RKO (cell line): ENCODE results near the gene HSDL1.

Experiments used
- DNase-seq: peaks from one replicate; pipeline ENCODE4 v3.0.0-alpha.2; 2016; ENCODE audit warnings: low spot score

HSDL1 gene

DNA sequence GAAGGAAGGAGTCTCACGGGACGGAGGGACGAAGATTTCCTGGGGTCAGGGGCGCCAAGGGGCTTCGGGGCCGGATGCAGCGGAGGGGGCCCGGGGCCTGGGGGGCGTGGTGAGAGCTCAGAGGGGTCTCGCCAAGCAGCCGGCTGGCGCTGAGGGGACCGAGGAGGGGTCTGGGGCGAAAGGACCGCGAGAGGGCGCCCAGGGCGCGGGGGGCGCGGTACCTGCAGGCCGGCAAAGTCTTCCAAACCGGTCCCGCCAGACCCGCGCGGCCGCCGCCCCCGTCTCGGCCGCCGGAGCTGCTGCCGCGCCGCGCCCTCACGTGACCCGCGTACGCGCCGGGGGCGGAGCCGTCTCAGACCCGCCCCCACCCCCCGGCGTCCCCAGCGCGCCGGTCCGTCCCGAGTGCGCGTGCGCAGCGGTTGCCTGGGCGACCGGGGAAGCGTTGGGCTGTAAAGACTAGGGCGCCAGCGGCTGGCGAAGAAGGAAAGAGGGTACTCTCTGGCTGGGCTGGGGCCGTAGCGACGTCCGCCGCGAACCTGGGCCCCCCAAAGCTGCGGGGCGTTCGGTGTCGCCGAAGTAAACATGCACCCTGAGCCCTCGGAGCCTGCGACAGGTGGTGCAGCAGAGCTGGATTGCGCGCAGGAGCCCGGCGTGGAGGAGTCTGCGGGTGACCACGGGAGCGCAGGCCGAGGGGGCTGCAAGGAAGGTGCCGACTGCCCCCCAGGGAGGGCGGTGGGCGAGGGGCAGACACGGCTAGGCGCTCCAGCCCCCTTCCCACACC lies at the start of gene HSDL1, which contains the start of gene DNAAF1:
TSS of gene HSDL1 (minus strand) at position 319 of the 781 bp plus-strand sequence. CDS start 13,856 bp downstream, outside the sequence.
TSS of gene DNAAF1 (plus strand) at position 450 of the 781 bp plus-strand sequence. CDS start at position 583, 133 bp downstream.
- peak; percentile 84 for DNase-seq

DNA sequence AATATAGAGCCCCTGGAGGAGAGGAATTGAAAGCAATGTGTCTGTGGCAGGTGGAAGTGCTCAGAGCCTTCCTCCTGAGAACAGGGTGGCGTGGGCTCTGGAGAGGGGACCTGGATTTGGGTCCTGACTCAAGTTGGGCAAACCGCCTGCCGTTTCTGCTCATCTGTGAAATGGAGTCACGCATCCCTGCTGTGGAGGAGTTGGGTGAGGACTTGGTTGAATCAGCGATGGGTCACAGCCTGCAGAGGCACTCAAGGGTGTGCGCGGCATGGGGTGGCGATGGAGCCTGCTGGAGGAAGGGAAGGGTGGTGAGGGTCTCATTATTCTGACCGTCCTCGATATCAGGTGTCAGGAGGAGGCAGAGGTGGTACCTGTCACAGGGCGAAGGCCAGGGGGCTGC lies 49.0 kb upstream of the HSDL1 start:
- no peak for DNase-seq

DNA sequence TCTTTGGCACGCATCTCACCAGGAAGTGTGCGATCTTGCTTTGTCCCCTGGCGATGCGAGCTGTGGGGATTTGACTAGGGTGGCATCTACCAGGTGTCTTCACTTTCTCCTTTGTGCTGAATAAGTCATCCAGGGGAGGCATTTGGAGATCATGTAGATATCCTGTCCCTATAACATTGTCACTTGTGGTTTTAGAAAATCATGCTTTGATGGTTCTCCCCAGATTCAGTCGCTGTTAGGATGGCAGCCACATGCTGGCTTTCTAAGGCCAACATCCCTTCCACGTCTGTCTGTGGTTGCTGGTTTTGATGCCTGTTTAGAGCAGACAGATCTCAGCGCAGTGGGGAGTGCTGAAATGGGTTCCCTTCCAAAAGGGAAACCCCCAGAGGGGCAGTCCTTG lies 48.5 kb upstream of the HSDL1 start:
- no peak for DNase-seq

DNA sequence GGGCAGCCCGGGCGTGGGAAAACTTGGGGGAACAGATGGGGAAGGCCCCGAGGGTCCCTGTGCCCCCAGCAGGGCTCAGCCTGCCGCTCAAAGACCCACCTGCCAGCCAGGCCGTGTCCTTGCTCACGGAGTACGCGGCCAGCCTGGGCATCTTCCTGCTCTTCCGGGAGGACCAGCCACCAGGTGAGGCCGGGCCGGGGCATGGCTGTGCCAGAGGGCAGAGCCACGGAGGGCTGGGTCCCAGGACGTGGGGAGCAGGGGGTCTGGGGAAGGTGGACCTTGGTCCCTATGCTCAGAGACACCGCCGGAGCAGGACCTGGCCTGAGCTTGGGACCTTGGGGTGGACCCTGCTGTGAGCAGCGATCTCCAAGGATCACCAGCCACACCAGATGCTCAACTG lies 46.5 kb upstream of the HSDL1 start:
- no peak for DNase-seq

DNA sequence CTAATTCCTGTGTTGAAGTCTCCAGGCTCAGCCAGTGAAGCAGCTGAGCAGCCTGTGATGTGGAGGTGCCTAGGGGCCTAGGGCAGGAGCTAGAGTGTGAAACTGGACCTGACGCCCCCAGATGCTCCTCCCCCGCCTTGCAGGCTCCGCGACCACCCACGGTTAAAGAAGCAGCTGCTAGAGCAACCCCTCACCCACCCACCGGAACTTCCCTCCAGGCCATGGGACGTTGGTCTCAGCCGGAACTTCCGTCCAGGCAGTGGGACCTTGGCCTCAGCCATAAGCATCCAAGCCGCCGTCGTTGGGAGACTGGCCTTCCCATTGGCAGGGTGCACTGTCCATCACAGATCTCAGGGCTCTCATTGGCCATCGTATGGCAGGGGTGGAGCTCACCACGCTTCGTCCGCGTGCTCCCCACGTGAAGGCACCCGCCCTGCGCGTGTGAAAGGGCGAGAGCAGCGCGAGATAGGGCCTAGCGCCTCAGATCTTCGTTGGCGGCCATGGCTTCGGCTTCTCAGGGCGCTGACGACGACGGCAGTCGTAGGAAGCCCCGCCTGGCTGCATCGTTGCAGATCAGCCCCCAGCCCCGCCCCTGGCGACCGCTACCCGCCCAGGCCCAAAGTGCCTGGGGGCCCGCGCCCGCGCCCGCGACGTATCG lies 45.9 kb upstream of the HSDL1 start, which contains the start of gene ADAD2:
TSS of gene ADAD2 (plus strand) at position 427 of the 658 bp plus-strand sequence. CDS start at position 501, 74 bp downstream.
- no peak for DNase-seq

DNA sequence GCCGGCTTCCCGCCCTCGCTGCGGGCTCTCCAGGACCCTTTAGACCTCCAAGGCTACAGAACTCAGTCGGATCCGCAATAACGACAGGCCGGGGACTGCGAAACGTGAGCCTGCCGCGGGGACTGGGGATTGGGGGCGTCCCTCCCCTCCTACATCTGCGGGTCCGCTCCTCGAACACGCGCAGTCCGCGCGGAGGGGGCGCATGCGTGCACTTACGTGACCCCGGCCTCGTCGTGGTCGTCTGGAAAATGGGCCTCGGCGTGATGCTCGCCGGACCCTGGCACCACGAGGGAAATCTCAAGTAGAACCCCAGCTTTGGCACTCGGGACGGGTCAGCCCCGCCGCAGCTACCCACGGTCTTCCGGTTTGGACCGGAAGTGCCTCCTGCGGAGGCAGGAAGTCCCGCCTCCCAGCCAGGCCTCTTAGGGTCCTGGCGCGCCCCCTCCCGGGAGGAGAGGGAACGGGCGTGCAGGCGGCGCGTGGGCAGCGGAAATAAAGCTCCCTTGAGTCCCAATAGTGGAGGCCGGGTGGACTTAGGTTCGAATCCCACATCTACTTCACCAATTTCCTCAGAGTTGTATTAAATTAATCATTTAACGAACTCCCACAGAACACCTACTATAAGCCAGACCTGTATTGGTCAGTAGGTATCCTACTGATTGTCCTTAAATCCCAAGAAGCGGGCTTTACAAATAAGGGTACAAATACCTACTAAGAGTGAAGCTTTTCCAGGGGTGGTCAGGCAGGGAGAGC lies 41.9 kb upstream of the HSDL1 start, which contains the start of gene TAF1C:
TSS of gene TAF1C (minus strand) at position 373 of the 753 bp plus-strand sequence. CDS start 2,069 bp downstream, outside the sequence.
- peak; percentile 92 for DNase-seq

DNA sequence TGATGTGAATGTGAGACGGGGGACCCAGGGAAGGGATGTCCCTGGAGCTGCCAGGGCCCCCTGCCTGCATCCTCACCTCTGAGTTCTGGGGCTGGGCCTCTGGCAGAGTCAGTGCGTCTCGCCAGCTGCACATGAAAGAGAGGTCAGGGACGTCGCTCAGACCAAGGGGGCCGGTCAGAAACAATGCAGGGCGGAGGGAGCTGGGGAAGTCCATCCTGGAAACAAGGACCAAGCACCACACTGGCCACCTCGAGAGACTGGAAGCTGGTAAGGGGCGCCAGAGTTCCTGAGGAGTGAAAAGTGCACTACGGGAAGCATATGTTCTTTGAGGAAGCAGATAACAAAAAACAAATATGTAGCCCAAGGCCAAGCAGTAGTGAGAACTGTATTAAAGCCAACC lies 39.8 kb upstream of the HSDL1 start:
- DNase-seq: no peak

DNA sequence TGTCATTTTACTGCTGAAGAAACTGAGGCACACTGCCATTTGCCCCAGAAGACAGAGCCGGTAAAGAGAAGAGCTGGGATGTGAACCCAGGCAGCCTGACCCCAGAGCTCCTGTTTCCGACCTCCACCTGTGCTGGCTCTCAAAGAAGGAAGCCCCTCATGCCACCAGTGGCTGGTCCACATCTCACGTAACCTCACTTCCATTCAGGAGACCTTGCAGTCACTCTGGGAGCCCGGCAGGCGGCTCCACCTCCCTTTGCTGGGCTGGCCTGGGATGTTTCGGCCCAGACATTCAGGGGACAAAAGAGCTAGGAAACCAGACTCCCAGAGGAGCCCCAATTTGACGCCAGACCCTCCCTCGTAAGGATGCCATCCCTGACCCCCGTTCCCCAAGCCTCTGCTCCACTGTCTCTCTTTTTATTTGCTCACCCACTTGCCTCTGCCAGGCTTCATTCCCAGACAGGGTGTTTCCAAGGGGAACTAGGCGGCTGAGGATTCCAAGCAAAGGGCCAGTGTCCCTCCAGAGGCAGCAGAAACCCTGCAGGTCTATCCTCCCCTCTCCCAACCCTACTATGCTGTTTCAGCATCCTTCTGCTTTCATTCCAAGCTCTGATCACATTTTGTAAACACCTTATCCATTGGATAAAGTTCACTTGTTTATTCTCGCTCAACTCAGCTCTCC lies 39.1 kb upstream of the HSDL1 start:
- DNase-seq: no peak

DNA sequence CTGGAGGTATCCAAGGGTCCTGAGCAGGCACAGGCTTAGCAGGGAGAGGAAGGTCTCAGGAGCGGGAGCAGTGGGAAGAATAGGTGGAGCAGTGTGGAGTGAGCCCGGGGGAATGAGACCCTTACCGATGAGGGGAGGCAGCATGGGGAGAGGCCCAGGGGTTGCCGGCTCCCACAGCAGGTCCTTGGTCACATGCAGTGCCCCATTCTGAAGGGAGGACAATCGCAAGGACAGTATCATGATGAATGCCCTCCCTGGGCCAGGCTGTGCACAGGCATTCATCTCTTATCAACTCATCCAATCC lies 38.5 kb upstream of the HSDL1 start:
- no peak for DNase-seq

DNA sequence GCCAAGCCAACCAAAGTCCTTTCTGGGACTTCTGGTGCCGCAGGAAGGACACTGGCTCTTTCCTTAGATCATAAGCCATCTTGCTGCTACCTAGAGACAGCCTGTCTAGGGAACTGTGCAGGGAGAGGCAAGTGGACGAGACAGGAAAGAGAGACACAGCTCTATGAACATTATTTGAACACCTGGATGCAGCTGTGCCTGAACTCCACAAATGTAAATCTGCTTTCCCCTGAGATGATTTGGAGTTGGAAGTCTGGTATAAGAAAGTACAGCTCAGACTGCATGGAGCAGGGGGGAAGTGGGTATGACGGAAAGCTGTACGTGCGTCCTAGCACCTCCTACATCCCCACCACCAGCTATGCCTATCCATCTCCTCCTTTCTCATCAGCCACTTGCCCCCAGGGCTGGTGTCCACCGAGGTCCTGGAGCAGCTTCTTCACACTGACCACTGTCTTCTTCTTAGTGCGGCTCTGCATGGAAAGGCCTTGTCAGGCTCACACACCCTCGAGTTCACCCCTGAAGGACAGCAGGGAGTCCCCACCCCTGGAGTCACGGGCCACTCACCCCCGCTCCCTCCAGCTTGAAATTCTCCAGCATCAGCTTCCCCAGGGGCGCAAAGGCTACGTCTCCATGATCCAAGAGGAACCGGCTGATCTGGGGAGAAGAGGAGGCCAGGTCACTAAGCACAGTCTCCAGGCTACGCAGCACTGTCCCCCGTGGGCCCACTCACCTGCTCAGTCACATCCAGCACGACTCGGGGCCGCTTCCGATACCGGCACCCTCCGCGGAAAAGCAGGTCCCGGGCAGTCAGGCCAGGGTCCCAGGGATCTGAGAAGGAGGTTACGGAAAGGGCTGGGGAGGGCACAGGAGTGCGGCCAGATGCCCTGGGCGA lies 37.9 kb upstream of the HSDL1 start:
- DNase-seq: no peak

DNA sequence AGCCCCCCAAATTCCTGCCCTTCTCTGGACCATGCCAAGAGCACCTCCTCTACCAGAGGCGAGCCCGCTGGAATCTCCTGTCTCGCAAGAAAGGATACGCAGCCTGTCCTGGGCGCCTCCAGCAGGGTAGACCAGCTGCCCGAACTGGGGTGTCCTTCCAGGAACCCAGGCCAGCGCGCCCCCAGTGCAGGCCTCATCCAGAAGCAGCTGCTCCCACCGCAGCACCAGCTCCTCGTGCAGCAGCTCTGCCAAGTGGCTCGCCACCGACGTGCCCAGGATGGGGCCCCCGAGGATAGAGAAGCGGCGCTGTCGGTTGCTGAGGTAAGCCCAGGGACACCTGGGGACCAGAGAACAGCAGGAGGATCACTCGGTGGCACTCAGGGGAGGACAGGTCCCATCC lies 37.1 kb upstream of the HSDL1 start:
- DNase-seq: no peak

DNA sequence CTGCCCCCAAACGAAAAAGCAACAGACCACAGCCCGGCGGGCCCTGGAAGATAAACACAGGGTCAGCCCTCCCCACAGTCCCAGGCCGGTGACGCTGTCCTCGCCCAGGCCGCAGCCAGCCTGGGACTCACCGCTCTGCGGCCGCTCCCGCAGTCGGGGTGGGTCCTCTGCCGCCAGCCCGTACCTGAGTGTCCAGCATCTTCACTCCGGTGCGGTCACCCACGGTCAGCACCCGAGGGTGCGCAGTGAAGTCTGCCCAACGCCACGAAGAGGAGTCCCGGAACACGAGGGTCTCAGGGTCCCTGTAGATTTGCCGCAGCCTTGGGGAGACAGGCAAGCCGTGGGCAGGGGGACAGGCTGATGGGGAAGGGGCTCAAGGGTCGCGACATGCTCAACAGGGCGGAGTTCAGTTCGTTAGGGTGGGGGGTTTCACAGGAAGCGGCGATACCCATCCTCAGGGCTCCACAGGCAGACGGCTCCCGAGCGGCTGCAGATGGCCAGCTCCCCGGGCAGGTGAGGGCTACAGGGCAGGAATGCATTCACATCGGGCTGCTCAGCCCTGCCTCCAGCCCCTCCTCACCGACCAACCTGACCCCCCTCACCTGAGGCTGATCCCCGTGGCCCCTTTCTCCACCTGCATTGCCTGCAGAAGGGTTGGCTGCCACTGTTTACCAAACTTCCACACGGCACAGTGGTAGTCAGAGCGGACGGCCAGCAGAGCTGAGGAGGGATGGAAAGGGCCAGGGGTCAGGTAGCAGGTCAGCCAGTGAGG lies 36.4 kb upstream of the HSDL1 start:
- DNase-seq: no peak

DNA sequence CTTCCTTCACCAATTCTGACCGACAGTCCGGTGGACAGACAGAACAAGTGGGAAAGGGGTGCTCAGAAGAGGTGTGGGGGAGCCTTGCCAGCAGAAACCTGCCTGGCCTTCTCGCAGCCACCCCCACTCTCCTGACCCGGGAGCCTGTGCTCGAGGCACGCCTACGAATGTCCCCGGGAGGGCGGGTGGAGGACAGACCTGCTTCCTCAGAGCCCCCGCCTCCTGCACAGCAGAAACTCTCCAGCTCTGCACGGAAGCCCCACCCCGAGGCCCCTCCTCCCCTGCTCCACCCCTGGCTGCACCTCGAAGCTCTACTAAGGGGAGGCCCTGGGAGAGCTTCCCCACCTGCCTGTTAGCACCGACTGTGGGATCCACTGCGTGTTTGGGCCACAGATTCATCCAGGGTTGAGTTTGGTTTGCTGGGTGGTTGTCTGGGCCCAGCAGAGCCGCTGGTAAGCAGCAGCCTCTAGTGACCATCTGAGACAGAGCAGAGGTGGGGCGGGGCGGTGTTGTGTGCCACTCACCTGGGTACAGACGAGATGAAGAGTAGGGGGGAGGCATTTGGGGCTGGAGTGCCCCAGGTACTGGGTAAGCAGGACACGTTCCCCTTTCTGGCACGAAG lies 35.7 kb upstream of the HSDL1 start:
- no peak for DNase-seq

DNA sequence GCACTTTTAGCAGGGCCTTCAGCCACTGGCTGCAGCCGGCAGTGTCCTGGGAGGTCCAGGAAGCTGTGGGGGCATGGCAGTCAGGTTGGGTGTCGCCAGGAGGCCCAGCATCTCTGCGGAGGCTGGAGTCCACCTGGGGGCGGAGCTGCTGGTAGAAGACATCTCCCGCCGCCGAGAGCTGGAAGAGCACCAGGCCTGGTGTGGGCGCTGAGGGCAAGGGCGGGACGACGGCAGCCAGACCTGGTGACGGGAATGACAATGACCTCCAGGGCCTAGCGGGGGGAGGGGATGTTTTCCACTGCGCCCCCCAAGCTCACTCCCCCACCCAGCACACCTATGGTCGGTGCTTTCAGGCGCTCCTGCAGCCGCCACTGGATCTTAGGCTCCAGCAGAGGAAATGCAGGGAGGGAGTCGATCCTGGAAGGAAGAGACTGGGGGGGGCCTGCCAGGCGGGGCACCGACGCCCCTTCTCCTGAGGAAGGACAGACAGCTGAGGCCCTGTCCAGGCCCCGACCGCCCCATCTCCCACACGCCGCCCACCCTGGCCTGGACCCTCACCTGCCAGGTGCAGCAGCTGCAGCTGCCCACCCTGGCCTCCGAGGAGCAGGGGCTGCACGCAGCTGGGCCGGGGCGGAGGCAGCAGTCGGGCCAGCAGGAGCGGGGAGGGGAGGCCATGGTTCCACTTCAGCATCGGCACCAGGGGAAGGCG lies 34.8 kb upstream of the HSDL1 start:
- no peak for DNase-seq

DNA sequence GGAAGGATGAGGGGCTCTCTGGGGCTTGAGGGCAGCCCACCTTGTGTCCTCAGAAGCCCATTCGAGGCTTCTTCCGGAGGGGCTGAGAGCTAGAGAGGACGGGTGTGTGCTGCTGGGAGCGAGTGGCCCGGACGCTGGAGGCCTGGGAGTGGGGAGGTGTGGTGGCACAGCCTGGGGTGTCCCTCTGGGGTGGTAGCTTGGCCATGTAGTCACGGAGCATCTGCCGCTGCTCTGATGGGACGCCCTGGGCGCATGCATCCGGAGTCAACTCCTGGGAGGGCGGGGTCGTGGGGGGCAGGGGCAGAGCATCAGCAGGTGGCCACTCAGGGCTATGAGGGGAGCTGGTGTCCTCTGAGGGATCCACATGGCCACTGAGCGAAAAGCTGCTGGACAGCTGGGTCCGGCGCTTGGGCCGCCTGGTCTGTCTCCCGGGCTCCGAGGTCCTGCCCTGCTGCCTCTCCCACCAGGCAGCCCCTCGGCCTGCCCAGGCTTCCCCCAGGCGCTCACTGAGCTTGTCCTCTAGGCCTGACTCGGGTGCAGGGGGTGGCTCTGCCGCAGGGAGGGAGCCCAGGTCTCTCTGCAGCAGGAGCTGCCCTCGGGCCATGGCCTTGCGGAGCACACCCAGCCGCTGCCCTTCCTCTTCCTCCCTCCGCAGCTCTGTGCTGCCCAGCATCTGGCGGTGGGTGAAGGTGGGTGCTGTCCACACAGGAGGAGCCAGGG lies 34.1 kb upstream of the HSDL1 start:
- no peak for DNase-seq

DNA sequence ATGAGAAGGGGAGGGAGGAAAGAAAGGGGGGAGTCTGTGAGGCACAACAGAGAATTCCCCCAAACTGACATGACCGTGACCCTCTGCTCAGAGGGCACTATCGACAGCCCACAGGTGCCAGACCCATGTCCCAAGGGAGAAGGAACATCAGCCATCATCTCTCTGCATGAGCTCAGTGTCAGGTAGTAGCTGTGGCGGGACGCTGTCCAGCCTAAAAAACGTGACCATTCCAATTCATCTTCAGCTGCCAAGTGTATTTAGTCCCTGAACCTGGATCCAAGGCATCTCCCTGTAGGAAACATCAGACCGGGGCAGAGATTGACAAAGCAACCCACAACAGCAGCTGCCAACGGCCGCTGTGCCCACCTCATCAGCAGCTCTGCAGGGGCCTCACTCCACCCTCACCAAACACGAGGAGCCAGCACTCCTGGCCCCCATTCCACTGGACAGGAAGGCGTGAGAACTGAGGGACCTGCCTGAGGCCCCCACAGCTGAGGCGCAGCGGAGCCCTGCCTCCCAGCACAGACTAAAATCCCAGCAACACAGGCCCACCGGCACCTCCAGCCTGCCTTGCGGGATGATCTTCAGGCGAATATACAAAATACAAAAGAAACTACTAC lies 33.3 kb upstream of the HSDL1 start:
- no peak for DNase-seq

DNA sequence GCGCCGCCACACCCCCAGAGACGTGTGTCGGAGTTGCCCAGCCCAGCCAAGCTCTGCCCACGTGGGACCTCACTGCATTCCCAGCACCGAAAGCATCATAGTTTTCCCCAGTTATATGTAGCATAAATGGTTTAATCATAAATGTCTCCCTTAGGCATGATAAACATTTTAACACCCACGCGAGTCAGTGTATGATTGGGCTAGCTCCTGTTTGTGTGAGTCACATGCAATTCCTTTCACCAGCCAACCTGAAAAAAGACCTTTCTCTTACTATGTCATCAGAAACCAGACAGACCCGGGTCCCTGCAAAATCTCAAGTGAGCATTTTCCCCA lies 32.7 kb upstream of the HSDL1 start:
- DNase-seq: peak; percentile 34
